Stimulated activated CD4-positive, alpha-beta T cell treated with anti-CD3 and anti-CD28 coated beads, Interleukin-1b, Interleukin-23, amount 100 ng/mL, for 24 hours (primary cell): Measurements from ENCODE around the gene DEXI.

Experiments used
- DNase-seq, 4 experiments: peaks; one replicate each; pipeline ENCODE4 v3.0.0-alpha.2; 2020; ENCODE audit warnings: low read depth in 4 of 4, low spot score in 1 of 4

Gene DEXI

DNA sequence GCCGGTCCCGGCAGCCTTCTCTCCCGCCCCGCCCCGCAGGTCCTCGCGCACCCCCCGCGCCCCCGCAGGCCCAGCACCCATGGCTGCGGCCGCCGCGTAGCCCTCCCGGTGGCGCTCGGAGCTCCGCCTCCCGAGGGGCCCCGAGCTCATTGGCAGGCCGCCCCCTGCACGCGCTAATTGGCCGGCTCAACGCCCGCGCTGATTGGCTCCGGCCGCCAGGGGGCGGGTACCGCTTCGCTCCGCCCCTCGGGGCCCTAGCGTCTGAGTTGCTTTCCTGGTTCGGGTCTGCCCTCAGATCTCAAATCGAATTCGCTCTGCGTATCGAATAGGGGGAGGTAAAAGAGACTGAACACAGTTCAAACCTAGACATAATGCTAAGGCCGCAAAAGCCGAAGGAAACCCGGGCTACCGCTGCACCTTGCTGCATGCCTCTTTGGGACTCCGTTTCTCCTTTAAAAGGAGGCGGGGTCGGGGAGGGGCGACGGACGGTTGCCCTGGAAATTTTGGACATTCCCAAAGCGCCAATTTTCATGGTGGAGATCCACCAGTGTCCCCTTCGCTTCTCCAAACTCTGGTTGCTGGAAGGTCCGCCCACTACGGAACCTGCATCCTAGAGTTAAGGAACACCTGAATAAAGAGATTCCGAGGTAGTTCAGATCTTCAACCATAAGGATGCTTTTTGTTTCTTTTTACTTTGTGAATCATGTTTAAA is at the start of gene DEXI:
Gene DEXI, minus strand, starts transcription at position 117 of the 712 bp plus-strand sequence. CDS start 463 bp downstream, outside the sequence.
- peak; percentile 80 to 92 (median 87) for DNase-seq

GRCh38 chr16:10990378-10990777 is 48.1 kb upstream of the DEXI start:
- no peak for DNase-seq

GRCh38 chr16:10989559-10989958 is 47.3 kb upstream of the DEXI start:
- no peak for DNase-seq

GRCh38 chr16:10988879-10989278 is 46.6 kb upstream of the DEXI start:
- no peak for DNase-seq

- peak in 3 of 4 experiments; percentile 53 to 82 (median 57) for DNase-seq
These were observed 46.0 kb upstream of the DEXI start for GRCh38 chr16:10988164-10988803.

- no peak for DNase-seq
These were observed 45.3 kb upstream of the DEXI start for GRCh38 chr16:10987361-10988163.

DNA sequence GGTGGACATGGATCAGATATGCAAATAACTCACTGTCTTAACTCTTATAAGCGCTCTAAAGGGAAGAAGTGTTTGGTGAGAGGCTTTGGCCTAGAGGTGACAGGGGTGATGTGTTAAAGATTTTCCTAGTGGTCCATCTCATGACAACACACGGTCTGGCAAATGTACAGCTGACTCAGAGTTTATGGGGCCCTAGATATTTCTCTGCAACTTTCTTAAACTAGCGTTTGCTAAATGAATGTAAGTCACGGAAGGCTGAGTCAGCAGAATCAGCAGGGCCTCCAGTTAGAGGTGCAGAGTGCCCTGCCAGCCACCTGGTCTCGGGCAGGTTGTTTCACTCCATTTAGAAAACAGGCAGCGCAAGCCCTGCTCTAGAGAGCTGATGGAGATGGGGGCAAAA is 42.2 kb upstream of the DEXI start:
- no peak for DNase-seq

GRCh38 chr16:10983159-10983558 is 40.9 kb upstream of the DEXI start:
- DNase-seq: no peak

DNA sequence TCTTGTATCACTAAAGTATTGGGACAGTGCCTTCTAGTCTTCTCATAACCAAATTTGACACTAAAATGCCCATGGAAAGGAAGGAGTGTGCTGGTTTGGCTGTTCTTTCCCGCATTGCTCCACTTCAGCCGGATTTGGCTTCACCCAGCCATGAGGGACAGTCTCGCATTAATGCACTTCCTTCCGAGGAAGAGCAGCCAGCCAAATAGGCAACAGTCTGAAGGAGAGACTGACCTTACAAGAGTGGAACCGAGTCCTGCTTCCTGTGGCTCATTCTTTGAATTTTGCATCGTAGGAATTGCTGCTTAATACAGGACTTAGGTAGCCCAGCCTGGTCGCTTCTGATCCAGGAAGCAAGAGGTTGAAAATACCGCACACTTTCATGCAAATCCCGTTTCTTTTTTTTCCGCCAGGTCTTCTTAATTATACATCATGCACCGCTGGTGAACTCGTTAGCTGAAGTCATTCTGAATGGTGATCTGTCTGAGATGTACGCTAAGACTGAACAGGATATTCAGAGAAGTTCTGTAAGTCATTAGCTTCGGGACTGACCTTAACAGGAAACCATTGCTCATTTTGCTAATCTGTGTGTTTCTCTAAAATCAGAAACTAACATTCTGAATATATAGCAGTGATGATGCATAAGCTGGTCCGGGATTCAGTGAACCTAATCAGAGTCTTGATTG is 40.3 kb upstream of the DEXI start:
- no peak for DNase-seq

GRCh38 chr16:10981697-10982216 is 39.5 kb upstream of the DEXI start:
- peak in 1 of 4 experiments; percentile 28 for DNase-seq

DNA sequence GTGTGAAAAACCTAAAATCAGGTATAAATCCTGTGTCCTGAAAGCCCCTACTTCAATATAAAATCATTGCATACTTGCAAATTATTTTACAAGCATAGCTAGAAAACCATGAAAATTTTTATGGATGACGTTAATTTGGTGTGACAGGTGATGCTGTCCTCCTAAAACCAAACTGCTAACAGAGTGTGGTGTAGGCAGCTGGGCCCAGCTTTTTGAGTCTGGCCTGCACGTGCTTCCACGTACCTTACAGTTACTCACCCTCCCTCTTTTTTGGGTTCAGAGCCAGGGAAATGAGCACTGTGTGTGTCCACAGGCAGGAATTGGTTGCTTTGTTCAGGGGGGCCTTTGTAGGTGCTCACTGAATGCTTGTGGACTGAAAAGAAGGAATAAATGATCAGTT is 38.5 kb upstream of the DEXI start:
- no peak for DNase-seq

DNA sequence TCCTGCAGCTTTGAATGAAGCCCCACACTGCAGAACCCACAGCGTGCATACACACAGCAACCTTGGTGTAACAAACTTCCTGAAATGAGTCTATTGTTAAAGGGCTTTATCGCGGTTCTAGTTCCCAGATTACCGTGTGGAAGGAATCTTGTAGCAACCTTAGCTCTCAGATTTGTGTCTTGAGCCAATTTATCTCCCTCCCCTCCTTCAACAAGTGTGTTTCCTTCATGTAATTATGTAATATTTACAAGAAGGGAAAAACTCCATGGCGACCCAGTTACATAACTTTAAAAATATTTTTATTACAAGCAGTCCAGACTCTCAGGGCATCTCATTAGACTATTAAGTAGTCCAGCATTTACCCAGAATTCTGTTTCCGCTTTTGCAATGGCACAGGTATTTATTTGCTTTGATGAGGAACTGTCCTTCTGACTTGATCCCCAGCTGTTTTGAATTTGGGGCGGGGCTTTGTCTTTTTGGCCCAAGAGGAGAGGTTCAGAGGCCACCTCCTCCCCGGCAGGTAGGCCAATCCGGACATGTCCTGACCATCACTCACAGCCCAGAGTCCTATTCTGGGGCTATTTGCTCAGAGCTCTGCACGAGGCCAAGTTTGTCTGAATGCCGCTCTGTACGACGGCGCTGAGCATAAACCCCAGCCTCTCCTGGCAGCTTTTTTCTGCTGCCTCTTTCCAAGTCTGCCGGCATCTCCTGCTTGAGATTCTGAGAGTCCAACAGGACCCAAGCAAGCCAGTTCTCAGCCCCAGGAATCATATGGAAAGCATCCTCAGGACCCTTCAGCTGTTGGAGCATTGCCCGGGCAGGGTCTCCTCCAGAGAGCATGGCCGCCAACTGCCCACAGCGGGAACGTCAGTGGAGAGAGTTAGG is 37.7 kb upstream of the DEXI start:
- DNase-seq: no peak

- no peak for DNase-seq
These were observed 36.7 kb upstream of the DEXI start for GRCh38 chr16:10978871-10979446.

DNA sequence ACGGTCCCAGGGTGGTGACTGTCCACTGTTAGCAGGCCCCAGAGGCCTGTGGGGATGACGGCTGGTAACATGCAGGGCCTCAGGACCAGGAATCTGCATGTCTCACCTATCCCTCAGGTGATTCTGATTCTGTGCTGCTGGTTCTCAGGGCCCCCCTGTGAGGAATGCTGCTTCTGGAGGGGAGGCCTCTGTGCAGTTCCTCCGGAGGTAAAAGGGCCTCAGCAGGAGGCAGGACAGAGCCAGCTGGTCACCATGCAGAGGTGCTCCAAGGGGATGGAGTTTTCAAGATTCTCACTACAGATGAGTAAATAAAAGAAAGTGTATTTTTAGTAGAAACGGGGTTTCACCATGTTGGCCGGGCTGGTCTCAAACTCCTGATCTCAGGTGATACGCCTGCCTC is 35.9 kb upstream of the DEXI start:
- DNase-seq: no peak

- no peak for DNase-seq
These were observed 34.4 kb upstream of the DEXI start for GRCh38 chr16:10976634-10977033.

GRCh38 chr16:10972819-10973464 is 30.7 kb upstream of the DEXI start:
- DNase-seq: no peak

DNA sequence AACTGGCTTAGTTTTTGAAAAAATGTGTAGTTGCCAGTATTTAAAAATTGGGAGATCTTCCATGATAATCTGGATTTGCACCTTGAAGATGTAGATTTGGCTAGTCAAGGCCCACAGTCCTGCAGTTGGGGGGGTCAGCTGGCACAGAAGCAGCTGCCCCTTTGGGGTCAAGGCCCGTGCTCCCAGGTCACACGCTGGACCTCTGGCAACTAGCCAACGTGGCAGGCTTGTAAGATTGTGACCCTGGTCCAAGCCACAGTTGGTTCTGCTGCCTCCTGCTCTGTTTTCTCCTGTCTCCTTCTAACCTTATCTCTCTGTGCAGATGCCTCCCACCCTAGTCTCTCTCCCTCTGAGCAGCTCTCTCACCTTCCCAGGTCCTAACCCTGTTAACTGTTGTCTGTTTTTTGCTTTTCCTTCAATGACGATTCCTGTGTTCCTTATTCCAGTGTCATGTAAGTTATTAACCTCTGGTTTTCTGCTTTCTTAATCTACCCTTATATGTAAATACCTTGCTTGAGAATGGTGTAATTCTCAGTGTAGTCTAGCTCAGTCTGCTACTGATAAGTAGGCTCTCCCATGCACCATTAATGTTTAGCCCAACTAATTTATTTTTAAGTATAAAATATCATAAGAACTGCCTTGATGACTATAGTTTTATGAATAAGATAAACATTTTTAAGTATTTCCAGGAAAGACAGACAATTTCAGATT is 30.0 kb upstream of the DEXI start:
- no peak for DNase-seq

- no peak for DNase-seq
These were observed 29.3 kb upstream of the DEXI start for GRCh38 chr16:10971560-10971961.

DNA sequence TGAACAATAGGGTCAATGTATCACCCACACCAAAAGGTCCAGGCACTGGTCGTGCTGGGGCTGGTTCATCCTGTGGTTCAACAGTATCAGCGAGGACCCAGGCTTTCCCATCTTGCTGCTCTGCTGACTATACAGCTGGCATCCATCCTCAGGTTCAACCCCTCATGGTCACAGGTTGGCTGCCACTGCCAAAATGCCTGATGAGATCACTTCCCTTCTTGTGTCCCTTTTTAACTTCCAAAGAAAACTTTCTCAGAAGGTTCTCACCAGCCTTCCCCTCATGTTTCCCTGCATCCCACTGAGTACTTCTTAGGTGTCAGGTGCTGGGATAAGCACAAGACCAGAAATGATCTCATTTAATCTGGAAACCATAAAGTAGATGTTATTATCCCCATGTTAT is 27.8 kb upstream of the DEXI start:
- DNase-seq: no peak
